ENCODE data around the gene BIRC7. TPM values are rescaled to one million over a fixed set of nuclear protein-coding genes. Genes with fewer than 3 reads are reported as not detected.

BIRC7 gene
- total RNA-seq: not detected in 2 replicates

GRCh38 chr20:63235399-63235983 is at the start of gene BIRC7:
Gene BIRC7 (plus strand): TSS chr20:63235905. CDS start chr20:63236097, 192 bp downstream.
- Mint-ChIP-seq H3K4me1 (peaks cover 8% of the 10 kb centered on the region), H3K9me3 (no peaks in the 10 kb centered on the region), H3K27me3 (peaks cover 17% of the 10 kb centered on the region), H3K36me3 (ENCODE audit: low read depth) (no peaks in the 10 kb centered on the region), H3K27ac (no peak within 1 kb of the TSS), H3K4me3 (no peak within 1 kb of the TSS)
- no peak for DNase-seq
- intact Hi-C loops (cut with micrococcal nuclease): no loop called here
- ChIA-PET POLR2A (no interaction called here), CTCF (interaction anchor here (2.1 kb wide), 1 partner anchor 12 kb away, joined by 8 read pairs; no protein-coding TSS in a partner anchor)
- no peak for TF ChIP-seq CTCF (IDR thresholded peaks at IDR 0.05)
- ATAC-seq (ENCODE audit: low read depth): no peak

GRCh38 chr20:63186084-63186483 is 49.6 kb upstream of the BIRC7 start:
- intact Hi-C loops (cut with micrococcal nuclease): no loop called here
- peaks cover 11% of the 10 kb centered on the region for H3K27me3 Mint-ChIP-seq
- DNase-seq: no peak
- CTCF ChIA-PET: no interaction called here
- no peak for ATAC-seq (ENCODE audit: low read depth)
- no peak for TF ChIP-seq CTCF (IDR thresholded peaks at IDR 0.05)
- H3K9me3 Mint-ChIP-seq: no peaks in the 10 kb centered on the region
- H3K36me3 Mint-ChIP-seq (ENCODE audit: low read depth): no peaks in the 10 kb centered on the region
- no peaks in the 10 kb centered on the region for H3K4me1 Mint-ChIP-seq
- POLR2A ChIA-PET: no interaction called here
- H3K4me3 Mint-ChIP-seq: no peak overlapping the region
- no peak overlapping the region for H3K27ac Mint-ChIP-seq

GRCh38 chr20:63186528-63187316 is 49.0 kb upstream of the BIRC7 start:
- Mint-ChIP-seq H3K4me1 (no peaks in the 10 kb centered on the region), H3K4me3 (no peak overlapping the region), H3K27ac (no peak overlapping the region), H3K36me3 (ENCODE audit: low read depth) (no peaks in the 10 kb centered on the region), H3K9me3 (no peaks in the 10 kb centered on the region), H3K27me3 (peaks cover 7% of the 10 kb centered on the region)
- DNase-seq (no peak), ATAC-seq (ENCODE audit: low read depth) (no peak)
- no peak for TF ChIP-seq CTCF (IDR thresholded peaks at IDR 0.05)
- intact Hi-C loops (cut with micrococcal nuclease): no loop called here
- ChIA-PET CTCF (no interaction called here), POLR2A (no interaction called here)

- Mint-ChIP-seq H3K27ac (no peak overlapping the region), H3K36me3 (ENCODE audit: low read depth) (no peaks in the 10 kb centered on the region), H3K9me3 (no peaks in the 10 kb centered on the region), H3K27me3 (peaks cover under 1% of the 10 kb centered on the region), H3K4me3 (no peak overlapping the region), H3K4me1 (no peaks in the 10 kb centered on the region)
- TF ChIP-seq CTCF (IDR thresholded peaks at IDR 0.05): no peak
- ATAC-seq (ENCODE audit: low read depth) (no peak), DNase-seq (no peak)
- ChIA-PET CTCF (no interaction called here), POLR2A (no interaction called here)
- intact Hi-C loops (cut with micrococcal nuclease): no loop called here
Measured at GRCh38 chr20:63187338-63188158, 48.2 kb upstream of the BIRC7 start.

GRCh38 chr20:63188159-63188442 is 47.6 kb upstream of the BIRC7 start:
- POLR2A ChIA-PET: no interaction called here
- ATAC-seq (ENCODE audit: low read depth): no peak
- Mint-ChIP-seq H3K4me1 (no peaks in the 10 kb centered on the region), H3K9me3 (no peaks in the 10 kb centered on the region), H3K36me3 (ENCODE audit: low read depth) (no peaks in the 10 kb centered on the region), H3K27ac (no peak overlapping the region), H3K27me3 (no peaks in the 10 kb centered on the region), H3K4me3 (no peak overlapping the region)
- no peak for DNase-seq
- CTCF ChIA-PET: no interaction called here
- no peak for TF ChIP-seq CTCF (IDR thresholded peaks at IDR 0.05)
- intact Hi-C loops (cut with micrococcal nuclease): no loop called here

Measured in activated B cell treated with CpG ODN at 0.5 μM for 24 hours (primary cell).